GM12872 (cell line): ENCODE results near the gene HSCB.

Source experiments
- CTCF ChIP-seq: IDR thresholded peaks from 3 replicates; pipeline ENCODE4 v1.5.1; 2011; ENCODE audit warnings: low read depth, mild to moderate bottlenecking, low read length, moderate library complexity; ENCODE audit not compliant: insufficient read depth

HSCB gene

GRCh38 chr22:28772633-28773460, 31.0 kb downstream of the HSCB start, which contains the start of gene CCDC117:
Gene CCDC117 (plus strand): TSS chr22:28772695. CDS start chr22:28772850, 155 bp downstream.
- peak; percentile 20; the same call in 2 of the 3 replicates for TF ChIP-seq CTCF

- TF ChIP-seq CTCF: no peak
These were observed 31.6 kb downstream of the HSCB start for GRCh38 chr22:28773461-28773867.

- no peak for TF ChIP-seq CTCF
These were observed 32.5 kb downstream of the HSCB start for GRCh38 chr22:28774378-28774777.

GRCh38 chr22:28779833-28780232, 38.0 kb downstream of the HSCB start:
- TF ChIP-seq CTCF: no peak

- TF ChIP-seq CTCF: no peak
These were observed 38.5 kb downstream of the HSCB start for GRCh38 chr22:28780296-28780695.

- TF ChIP-seq CTCF: no peak
These were observed 42.2 kb downstream of the HSCB start for GRCh38 chr22:28783786-28784671.

GRCh38 chr22:28788601-28789000, 46.8 kb downstream of the HSCB start:
- TF ChIP-seq CTCF: no peak
